HG03565 (cell line): Measurements from ENCODE around the gene ZSWIM5.

ENCODE experiments used
- ATAC-seq: cut with Tn5 transposase; IDR thresholded peaks from one replicate; pipeline ENCODE4 v1.9.1; 2021; ENCODE audit warnings: mild to moderate bottlenecking, moderate library complexity; ENCODE audit not compliant: unreplicated experiment

The ZSWIM5 gene

GRCh38 chr1:45037456-45037855, 168.9 kb downstream of the ZSWIM5 start:
- ATAC-seq: no peak

- no peak for ATAC-seq
Measured at GRCh38 chr1:45035631-45036301, 170.6 kb downstream of the ZSWIM5 start.

GRCh38 chr1:45033356-45033755, 173.0 kb downstream of the ZSWIM5 start:
- peak; percentile 49 for ATAC-seq

GRCh38 chr1:45032837-45033236, 173.6 kb downstream of the ZSWIM5 start:
- no peak for ATAC-seq

GRCh38 chr1:45026446-45026845, 180.0 kb downstream of the ZSWIM5 start:
- ATAC-seq: no peak

GRCh38 chr1:45023663-45024062, 182.7 kb downstream of the ZSWIM5 start:
- ATAC-seq: no peak

GRCh38 chr1:45018599-45019230, 187.7 kb downstream of the ZSWIM5 start:
- ATAC-seq: peak; percentile 49

GRCh38 chr1:45016767-45017166, 189.6 kb downstream of the ZSWIM5 start:
- no peak for ATAC-seq

- ATAC-seq: no peak
Measured at GRCh38 chr1:45016090-45016697, 190.2 kb downstream of the ZSWIM5 start.

- no peak for ATAC-seq
Measured at GRCh38 chr1:45015683-45016082, 190.7 kb downstream of the ZSWIM5 start.

GRCh38 chr1:45014321-45015028, 191.9 kb downstream of the ZSWIM5 start:
- ATAC-seq: no peak

GRCh38 chr1:45013551-45014209, 192.7 kb downstream of the ZSWIM5 start:
- ATAC-seq: no peak

GRCh38 chr1:45012639-45013278, 193.6 kb downstream of the ZSWIM5 start:
- ATAC-seq: no peak

GRCh38 chr1:45011837-45012638, 194.4 kb downstream of the ZSWIM5 start, which contains the start of gene UROD:
Gene UROD, plus strand, starts transcription at chr1:45012254. Its CDS starts 12 bp downstream, at chr1:45012266.
- ATAC-seq: peak; percentile 64

GRCh38 chr1:45010855-45011811, 195.3 kb downstream of the ZSWIM5 start, which contains the start of gene HECTD3:
Gene HECTD3, minus strand, starts transcription at chr1:45011324. Its CDS starts 67 bp downstream, at chr1:45011257.
- no peak for ATAC-seq

- no peak for ATAC-seq
Measured at GRCh38 chr1:45009956-45010854, 196.2 kb downstream of the ZSWIM5 start.

GRCh38 chr1:45009296-45009865, 197.0 kb downstream of the ZSWIM5 start:
- no peak for ATAC-seq
